Measurements from ENCODE around the gene KIF19.
"Not testable (repeated sequence)": the region's sequence is repeated elsewhere in the genome, so short reads cannot be mapped to it uniquely, and the experiment has no call there.

- not testable (repeated sequence) for TF ChIP-seq CTCF (conservative IDR thresholded peaks at IDR 0.05; ENCODE audit: low read depth, low read length); RAD21 (IDR thresholded peaks at IDR 0.05; ENCODE audit: low read length); SMC3 (IDR thresholded peaks at IDR 0.05; ENCODE audit: low read depth, low read length); NFE2L2 (IDR thresholded peaks at IDR 0.05; ENCODE audit: low read depth, low read length); CEBPB (IDR thresholded peaks at IDR 0.05; ENCODE audit: low read depth, low read length); USF2 (IDR thresholded peaks at IDR 0.05; ENCODE audit: low read depth, low read length); POLR2A (IDR thresholded peaks at IDR 0.05; ENCODE audit: low read depth, low read length); RFX5 (IDR thresholded peaks at IDR 0.05; ENCODE audit: low read depth, low read length); MXI1 (IDR thresholded peaks at IDR 0.05; ENCODE audit: borderline replicate concordance, low read depth, low read length); BHLHE40 (IDR thresholded peaks at IDR 0.05; ENCODE audit: low read depth, low read length)
These were observed 46.4 kb upstream of the KIF19 start for GRCh38 chr17:74279617-74280016.
